ENCODE measurements around the gene SLC30A2.

Gene SLC30A2

DNA sequence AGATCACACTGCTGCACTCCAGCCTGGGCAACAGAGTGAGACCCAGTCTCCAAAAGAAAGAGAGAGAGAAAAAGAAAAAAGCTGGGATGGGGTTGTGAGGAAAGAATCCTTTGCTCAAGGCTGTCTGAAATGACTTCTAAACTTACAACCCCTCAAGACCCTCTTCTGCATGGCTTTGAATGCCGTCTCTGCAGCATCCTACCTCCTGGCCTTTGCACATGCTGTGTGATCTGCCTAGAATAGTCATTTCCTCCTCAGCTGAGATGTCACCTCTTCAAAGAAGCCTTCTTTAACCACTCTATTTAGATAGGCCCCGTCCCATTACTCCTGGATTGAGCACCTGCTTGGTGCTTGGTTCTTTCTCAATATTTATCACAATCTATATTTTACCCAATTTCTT, 38.9 kb upstream of the SLC30A2 start:
- no peaks in the 10 kb centered on the region for H3K9me2 ChIP-seq (replicated peaks; ENCODE audit: insufficient read depth, low read length)
- no peaks in the 10 kb centered on the region; the same call in 1 of the 2 replicates for H3K27me3 ChIP-seq (replicated peaks; ENCODE audit: insufficient read depth, low read length)
- H3K36me3 ChIP-seq (replicated peaks; ENCODE audit: insufficient read depth, low read length): no peaks in the 10 kb centered on the region
- H4K20me1 ChIP-seq (ENCODE audit: insufficient read depth, low read length): no peaks in the 10 kb centered on the region
- H3K27ac ChIP-seq (ENCODE audit: low read length): no peak overlapping the region
- H3K9ac ChIP-seq (ENCODE audit: low read length): no peak overlapping the region
- H3K79me2 ChIP-seq (ENCODE audit: low read length): no peaks in the 10 kb centered on the region
- no peaks in the 10 kb centered on the region for H3K4me1 ChIP-seq (ENCODE audit: low read length)
- no peak overlapping the region for H3K4me2 ChIP-seq (ENCODE audit: low read depth, low read length)
- no peak overlapping the region for H3K4me3 ChIP-seq (ENCODE audit: low read length)
- no peak for DNase-seq
- TF ChIP-seq CTCF (IDR thresholded peaks at IDR 0.05; ENCODE audit: low read length) (no peak), EZH2 (optimal IDR thresholded peaks at IDR 0.05; ENCODE audit: low read depth, low read length) (no peak), EZH2phosphoT487 (IDR thresholded peaks at IDR 0.05; ENCODE audit: low read length) (no peak)
- no peak overlapping the region for H2AFZ ChIP-seq (ENCODE audit: low read length)
- H3F3A ChIP-seq (ENCODE audit: insufficient read depth, low read length): no peaks in the 10 kb centered on the region
- H3K9me3 ChIP-seq (replicated peaks; ENCODE audit: insufficient read depth, low read length): no peaks in the 10 kb centered on the region

- no peaks in the 10 kb centered on the region for H3K36me3 ChIP-seq (replicated peaks; ENCODE audit: insufficient read depth, low read length)
- no peaks in the 10 kb centered on the region for H4K20me1 ChIP-seq (ENCODE audit: insufficient read depth, low read length)
- H2AFZ ChIP-seq (ENCODE audit: low read length): no peak overlapping the region
- no peak overlapping the region for H3K9ac ChIP-seq (ENCODE audit: low read length)
- H3K4me1 ChIP-seq (ENCODE audit: low read length): no peaks in the 10 kb centered on the region
- DNase-seq: no peak
- no peaks in the 10 kb centered on the region for H3K79me2 ChIP-seq (ENCODE audit: low read length)
- no peaks in the 10 kb centered on the region for H3K27me3 ChIP-seq (replicated peaks; ENCODE audit: insufficient read depth, low read length)
- H3K27ac ChIP-seq (ENCODE audit: low read length): no peak overlapping the region
- H3F3A ChIP-seq (ENCODE audit: insufficient read depth, low read length): no peaks in the 10 kb centered on the region
- TF ChIP-seq EZH2phosphoT487 (IDR thresholded peaks at IDR 0.05; ENCODE audit: low read length): no peak
- TF ChIP-seq EZH2 (optimal IDR thresholded peaks at IDR 0.05; ENCODE audit: low read depth, low read length): no peak
- TF ChIP-seq CTCF (IDR thresholded peaks at IDR 0.05; ENCODE audit: low read length): no peak
- no peaks in the 10 kb centered on the region for H3K9me2 ChIP-seq (replicated peaks; ENCODE audit: insufficient read depth, low read length)
- H3K4me3 ChIP-seq (ENCODE audit: low read length): no peak overlapping the region
- no peak overlapping the region for H3K4me2 ChIP-seq (ENCODE audit: low read depth, low read length)
- H3K9me3 ChIP-seq (replicated peaks; ENCODE audit: insufficient read depth, low read length): no peaks in the 10 kb centered on the region
These were observed 38.2 kb upstream of the SLC30A2 start for GRCh38 chr1:26084091-26084561.

DNA sequence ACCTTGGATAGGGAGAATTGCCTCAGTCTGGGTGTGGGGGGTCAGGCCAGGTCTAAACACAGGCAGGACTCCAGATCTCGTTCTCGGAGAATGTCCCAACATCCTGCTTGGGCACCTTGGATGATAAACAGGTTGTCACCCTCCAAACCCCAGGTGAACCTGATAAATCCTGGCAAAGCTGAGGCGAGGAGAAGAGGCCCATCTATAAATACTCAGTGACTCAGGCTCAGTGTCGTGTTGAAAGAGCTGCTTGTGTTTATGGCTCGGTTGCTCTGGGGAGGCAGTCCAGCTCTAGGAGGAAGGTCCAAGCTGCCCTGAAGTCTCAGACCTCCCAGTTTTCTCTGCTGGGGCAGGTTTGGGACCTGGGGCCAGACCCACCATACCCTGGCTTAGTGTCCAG, 37.3 kb upstream of the SLC30A2 start:
- H3K36me3 ChIP-seq (replicated peaks; ENCODE audit: insufficient read depth, low read length): no peaks in the 10 kb centered on the region
- no peaks in the 10 kb centered on the region for H3K79me2 ChIP-seq (ENCODE audit: low read length)
- no peaks in the 10 kb centered on the region for H4K20me1 ChIP-seq (ENCODE audit: insufficient read depth, low read length)
- H3K9me2 ChIP-seq (replicated peaks; ENCODE audit: insufficient read depth, low read length): no peaks in the 10 kb centered on the region
- no peaks in the 10 kb centered on the region for H3F3A ChIP-seq (ENCODE audit: insufficient read depth, low read length)
- no peaks in the 10 kb centered on the region for H3K4me1 ChIP-seq (ENCODE audit: low read length)
- H3K9me3 ChIP-seq (replicated peaks; ENCODE audit: insufficient read depth, low read length): no peaks in the 10 kb centered on the region
- H3K9ac ChIP-seq (ENCODE audit: low read length): no peak overlapping the region
- no peak overlapping the region for H3K27ac ChIP-seq (ENCODE audit: low read length)
- no peak overlapping the region for H3K4me2 ChIP-seq (ENCODE audit: low read depth, low read length)
- H3K4me3 ChIP-seq (ENCODE audit: low read length): no peak overlapping the region
- H2AFZ ChIP-seq (ENCODE audit: low read length): no peak overlapping the region
- H3K27me3 ChIP-seq (replicated peaks; ENCODE audit: insufficient read depth, low read length): no peaks in the 10 kb centered on the region
- TF ChIP-seq EZH2phosphoT487 (IDR thresholded peaks at IDR 0.05; ENCODE audit: low read length) (no peak), EZH2 (optimal IDR thresholded peaks at IDR 0.05; ENCODE audit: low read depth, low read length) (no peak)
- no peak for DNase-seq

DNA sequence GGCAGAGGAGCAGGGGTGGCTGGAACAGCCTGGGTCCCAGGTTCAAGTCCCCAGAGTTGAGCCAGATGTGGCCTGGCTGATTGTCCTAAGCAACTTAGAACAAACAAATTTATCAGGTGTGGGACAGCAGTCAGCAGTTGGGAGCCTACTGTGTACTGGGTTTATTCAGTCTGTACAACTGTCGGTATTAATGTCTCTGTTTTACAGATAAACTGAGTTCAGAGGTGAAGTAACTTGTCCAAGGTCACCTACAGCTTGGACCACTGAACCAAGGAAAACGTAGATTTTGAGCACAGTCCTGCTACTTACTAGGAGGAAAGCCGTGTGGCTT, 36.1 kb upstream of the SLC30A2 start:
- Histone ChIP-seq H3K4me1 (ENCODE audit: low read length) (no peaks in the 10 kb centered on the region), H3K27ac (ENCODE audit: low read length) (no peak overlapping the region), H3K9ac (ENCODE audit: low read length) (no peak overlapping the region), H3K27me3 (replicated peaks; ENCODE audit: insufficient read depth, low read length) (no peaks in the 10 kb centered on the region), H3K4me2 (ENCODE audit: low read depth, low read length) (no peak overlapping the region), H3K4me3 (ENCODE audit: low read length) (no peak overlapping the region), H3K9me2 (replicated peaks; ENCODE audit: insufficient read depth, low read length) (no peaks in the 10 kb centered on the region), H3K36me3 (replicated peaks; ENCODE audit: insufficient read depth, low read length) (no peaks in the 10 kb centered on the region), H3F3A (ENCODE audit: insufficient read depth, low read length) (no peaks in the 10 kb centered on the region), H2AFZ (ENCODE audit: low read length) (no peak overlapping the region), H4K20me1 (ENCODE audit: insufficient read depth, low read length) (no peaks in the 10 kb centered on the region), H3K79me2 (ENCODE audit: low read length) (no peaks in the 10 kb centered on the region), H3K9me3 (replicated peaks; ENCODE audit: insufficient read depth, low read length) (no peaks in the 10 kb centered on the region)
- DNase-seq: no peak
- TF ChIP-seq EZH2 (optimal IDR thresholded peaks at IDR 0.05; ENCODE audit: low read depth, low read length) (no peak), CTCF (IDR thresholded peaks at IDR 0.05; ENCODE audit: low read length) (no peak), EZH2phosphoT487 (IDR thresholded peaks at IDR 0.05; ENCODE audit: low read length) (no peak)

All from MM.1S (cell line).